Measurements from ENCODE around the gene MPP2.

Gene MPP2

DNA sequence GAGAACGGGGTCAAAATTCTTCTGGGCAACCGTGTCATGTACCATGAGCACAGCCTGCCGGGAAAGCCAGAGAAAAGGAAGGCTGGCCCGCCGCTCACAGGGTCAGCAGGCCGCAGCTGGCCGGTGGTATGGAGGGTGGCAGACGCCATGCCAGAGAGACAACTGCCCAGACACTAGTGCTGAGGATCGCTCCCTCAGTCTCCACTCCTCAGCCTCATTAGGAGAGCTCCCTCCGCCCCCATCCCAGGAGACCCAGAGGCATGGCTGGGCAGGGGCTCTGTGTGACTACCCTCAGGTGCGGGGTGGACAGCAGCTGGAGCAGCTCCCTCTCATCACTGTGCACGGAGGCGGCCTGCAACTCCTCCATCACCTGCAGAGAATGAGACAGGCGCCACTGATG, 77.6 kb downstream of the MPP2 start:
- in situ Hi-C loops (cut with HindIII; ENCODE audit: low sequenced_read_pairs) = loop anchor here (10.0 kb wide), 1 partner anchor 245 kb away; no protein-coding TSS in a partner anchor

- in situ Hi-C loops (cut with HindIII; ENCODE audit: low sequenced_read_pairs) = loop anchor here (10.0 kb wide), 1 partner anchor 243 kb away; no protein-coding TSS in a partner anchor
Measured at GRCh38 chr17:43827596-43827995, 79.7 kb downstream of the MPP2 start.

GRCh38 chr17:43826206-43826605, 81.1 kb downstream of the MPP2 start:
- in situ Hi-C loops (cut with HindIII; ENCODE audit: low sequenced_read_pairs) = loop anchor here (10.0 kb wide), 1 partner anchor 241 kb away; no protein-coding TSS in a partner anchor

- in situ Hi-C loops (cut with HindIII; ENCODE audit: low sequenced_read_pairs) = loop anchor here (10.0 kb wide), 1 partner anchor 241 kb away; no protein-coding TSS in a partner anchor
Measured at GRCh38 chr17:43825567-43825966, 81.8 kb downstream of the MPP2 start.
